GM21786 (cell line): ENCODE measurements around the gene SH3GL1.

Source experiments
- ATAC-seq: cut with Tn5 transposase; IDR thresholded peaks from one replicate; pipeline ENCODE4 v1.9.1; 2021; ENCODE audit not compliant: unreplicated experiment

SH3GL1 gene

DNA sequence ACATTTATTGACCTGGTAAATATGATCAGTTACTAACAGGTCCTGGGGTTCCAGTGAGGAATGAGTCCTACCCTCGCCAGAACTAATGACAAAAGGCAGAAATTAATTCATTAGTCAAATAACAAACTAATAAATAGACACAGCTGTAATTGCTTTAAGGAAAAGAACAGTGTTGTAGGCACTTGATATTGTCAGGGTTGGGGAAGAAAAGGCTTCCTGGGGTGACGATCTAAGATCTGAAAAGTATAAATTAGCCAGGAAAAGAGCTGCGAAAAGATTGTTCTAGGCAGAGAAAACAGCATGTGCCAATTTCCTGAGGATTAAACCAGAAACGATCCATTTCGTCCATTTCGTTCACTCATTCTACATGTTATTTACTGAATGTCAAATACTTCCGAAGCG lies 1.4 kb upstream of the SH3GL1 start:
- no peak for ATAC-seq

- ATAC-seq = peak; percentile 1
These were observed 574 bp downstream of the SH3GL1 start for GRCh38 chr19:4399812-4400134.

DNA sequence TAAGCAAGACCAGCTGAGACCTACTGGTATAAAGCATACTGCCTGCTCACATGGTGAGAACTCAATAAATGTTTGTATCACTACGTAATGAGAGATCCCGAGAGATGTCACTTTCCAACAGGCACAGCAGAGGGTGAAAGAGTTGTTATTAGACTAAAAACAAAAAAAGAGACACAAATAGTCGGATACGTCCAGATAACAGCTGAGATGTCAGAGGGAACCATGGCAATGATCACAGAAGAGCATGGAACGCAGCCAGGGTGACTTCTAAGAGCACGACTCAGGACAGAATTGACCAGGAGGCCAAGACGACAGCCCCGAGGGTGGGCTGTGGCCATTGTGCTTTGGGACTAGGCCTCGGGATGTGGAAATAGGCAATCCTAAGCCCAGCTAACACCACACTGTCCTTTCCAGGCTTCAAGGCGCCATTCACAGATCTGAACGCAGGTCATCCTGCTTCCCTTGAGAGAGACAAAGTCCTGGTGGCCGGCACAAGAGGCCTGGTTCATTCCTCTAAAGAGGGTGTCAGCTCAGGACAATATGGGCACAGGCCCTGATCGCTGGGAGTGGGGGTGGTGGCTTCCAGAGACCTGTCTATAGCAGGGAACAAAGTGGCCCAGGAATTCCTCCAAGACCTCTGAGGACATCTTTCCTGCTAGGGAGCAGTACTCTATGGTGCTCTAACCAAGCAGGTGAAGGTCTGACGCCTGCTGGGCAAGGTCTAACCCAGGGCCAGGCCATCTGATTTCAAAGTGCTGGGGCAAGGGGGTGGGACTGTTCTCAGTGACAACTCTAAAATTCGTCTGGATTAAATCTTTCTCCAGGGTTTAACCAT lies 3.2 kb downstream of the SH3GL1 start:
- no peak for ATAC-seq

DNA sequence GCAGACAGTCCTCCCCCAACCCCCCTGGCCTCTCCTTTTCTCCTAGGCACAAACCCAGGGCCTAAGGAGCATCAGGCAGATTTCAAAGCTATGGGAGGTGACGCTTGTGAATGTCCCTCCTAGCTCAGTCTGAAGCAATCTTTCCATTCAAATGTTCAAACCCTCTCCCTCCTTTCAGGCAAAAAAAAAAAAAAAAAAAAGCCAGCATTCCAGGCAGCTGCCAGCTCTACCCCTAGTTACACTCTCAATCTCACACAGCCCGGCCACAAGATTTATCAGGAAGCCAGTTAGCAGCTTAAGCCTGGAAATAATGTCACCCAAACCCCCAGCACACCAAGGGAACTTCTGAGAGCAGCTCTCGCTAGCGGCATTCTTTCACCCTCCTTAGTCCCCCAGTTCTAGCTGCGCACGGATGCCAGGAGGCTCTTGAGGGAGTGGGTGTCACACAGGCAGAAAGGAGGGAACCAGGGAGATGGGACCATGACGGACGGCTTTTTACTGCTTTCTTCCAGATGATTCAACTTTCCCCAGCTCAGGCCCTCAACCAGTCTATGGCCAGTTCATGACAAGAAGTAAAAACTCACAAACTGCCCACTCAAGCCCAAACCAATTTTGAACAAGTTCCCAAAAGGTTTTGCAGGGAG lies 6.3 kb downstream of the SH3GL1 start:
- no peak for ATAC-seq

GRCh38 chr19:4391701-4392483 lies 8.5 kb downstream of the SH3GL1 start:
- ATAC-seq = no peak

DNA sequence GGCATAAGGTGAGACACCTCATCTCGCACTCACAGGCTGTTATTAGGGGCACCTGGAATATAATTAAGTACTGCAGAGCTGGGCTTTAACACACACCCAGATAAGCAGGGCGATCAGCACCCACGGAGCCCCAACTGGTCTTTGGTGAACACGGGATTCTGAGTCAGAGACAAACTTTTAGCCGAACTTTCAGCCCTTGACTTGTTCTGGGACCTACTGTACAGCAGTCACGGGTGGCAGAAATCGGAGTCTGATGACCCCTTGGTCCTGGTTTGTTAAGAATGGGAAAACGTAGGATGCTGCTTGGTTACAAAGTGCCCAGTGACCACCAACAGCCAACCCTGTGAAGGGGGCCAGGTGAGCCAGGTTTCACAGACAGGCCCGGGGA lies 9.0 kb downstream of the SH3GL1 start:
- no peak for ATAC-seq

DNA sequence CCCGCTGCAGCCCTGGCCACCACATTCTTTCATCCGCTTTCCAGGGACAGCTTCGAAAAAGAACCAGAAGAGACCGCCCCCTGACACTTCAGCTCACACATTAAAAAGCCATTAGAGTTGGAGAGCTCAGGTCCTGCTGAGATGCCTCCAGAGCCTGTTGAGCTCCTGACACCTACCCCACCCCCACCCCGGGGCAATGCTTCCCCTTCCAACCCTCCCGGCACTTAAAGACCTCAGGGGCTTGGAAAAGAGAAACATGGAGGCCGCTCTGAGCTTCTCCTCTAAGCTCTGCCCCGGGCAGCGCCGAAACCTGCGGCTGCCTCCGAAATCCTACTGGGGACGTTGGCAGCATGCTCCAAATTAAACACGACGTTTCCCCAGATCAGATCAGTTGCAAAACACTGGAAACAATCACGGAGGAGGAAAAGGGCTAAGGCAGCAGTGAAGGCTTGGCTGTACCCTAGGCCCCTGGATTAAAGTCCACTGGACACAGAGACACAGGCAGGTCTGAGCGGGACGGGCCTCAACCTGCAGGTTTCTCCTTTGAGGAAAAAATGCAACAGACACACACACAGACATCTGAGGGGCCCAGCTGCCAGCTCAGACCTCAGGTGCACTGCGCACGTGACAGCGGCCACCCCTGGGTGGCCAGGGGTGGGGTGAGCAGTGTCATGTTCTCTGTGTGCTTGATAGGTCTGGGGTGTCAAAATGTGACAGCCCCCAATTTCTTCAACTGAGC lies 9.6 kb downstream of the SH3GL1 start:
- ATAC-seq = no peak

GRCh38 chr19:4390017-4390566 lies 10.3 kb downstream of the SH3GL1 start:
- ATAC-seq = no peak

DNA sequence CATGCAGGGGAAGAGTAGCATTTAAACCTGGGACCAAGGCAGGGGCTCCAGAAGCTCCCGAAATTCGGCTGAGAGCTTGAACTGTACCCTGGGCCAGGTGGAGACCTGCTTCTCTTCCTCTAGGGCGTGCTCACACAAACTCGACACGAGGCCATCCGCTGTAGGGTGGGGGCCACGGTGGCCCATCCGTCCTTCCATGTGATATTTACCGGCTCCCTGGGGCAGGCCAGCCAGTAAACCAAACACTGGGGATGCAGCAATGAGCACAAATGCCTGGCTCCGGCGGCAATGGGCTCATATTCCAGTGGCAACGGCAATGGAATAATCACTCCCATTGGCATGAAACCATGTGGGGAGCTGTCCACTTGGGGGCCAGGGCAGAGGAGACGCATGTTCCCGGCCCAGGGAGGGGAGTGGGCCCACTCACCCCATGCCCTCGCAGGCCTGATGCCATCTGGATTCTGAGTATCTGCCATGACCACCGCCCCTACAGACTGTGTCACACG lies 10.8 kb downstream of the SH3GL1 start:
- ATAC-seq = no peak

- no peak for ATAC-seq
These were observed 11.3 kb downstream of the SH3GL1 start for GRCh38 chr19:4389064-4389375.

DNA sequence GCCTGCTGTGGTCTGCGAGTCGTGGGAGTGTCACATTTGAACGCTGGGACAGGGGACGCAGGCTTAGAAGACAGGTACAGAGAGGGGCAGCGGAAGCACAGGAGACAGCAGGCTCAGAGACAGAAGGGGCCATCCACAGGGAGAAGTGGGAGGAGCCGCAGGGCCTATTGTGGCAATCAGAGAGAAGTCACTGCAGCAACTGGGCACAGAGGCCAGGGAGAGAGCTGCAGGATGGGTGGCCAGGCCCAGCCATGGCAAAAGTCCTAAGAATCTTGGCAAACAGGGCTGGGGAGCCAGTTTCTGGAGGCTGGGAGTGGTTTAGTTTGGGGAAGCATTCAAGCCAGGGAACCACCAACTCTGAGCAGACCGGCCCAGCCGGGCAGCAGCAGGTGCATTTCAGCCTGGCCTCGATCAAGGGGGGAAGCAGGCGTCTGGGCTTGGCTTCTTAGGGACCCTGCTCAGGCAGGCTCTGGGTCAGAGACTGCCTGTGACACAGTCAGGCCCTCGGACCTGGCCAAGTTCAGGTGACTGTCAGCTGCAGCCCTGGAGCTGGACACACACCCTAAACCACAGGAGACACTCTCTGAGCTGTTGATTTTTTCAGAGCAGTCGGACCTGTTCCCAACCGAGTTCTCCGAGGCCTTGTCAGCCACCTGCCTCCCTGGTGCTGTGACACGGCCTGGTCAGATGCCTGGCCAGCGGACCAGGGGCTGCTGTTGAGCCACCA lies 11.8 kb downstream of the SH3GL1 start:
- ATAC-seq = no peak

DNA sequence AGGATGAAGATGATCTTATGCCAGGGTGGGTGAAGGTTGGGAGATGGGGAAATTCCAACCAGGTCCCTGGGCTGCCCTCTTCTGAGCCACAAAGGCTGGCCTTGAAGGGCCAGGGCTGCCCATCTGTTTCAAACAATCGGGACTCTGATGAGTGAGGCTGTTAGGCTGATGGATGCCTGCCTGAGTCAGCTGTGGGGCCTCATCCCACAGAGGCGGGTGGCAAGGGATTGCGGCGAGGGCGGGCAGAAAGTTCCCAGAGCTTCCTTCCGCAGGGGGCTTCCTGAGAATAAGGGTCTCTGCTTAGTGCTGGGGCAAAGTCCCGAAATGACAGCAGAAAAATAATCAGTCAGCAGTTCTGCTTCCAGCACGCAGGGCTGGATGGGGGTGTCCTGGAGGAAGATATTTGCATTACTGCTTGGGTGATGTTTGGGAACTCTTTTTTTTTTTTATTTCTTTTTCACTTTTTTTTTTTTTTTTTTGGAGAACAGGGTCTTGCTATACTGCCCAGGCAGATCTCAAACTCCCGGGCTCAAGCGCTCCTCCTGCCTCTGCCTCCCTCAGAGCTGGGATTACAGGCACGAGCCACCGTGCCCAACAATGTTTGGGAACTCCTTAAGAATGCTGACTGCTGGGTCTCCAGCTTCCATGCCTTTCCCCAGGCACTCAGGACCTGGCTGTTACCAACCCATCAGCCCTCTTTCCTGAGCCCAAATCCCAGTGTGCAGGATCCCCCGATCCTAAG lies 14.1 kb downstream of the SH3GL1 start:
- ATAC-seq = no peak

DNA sequence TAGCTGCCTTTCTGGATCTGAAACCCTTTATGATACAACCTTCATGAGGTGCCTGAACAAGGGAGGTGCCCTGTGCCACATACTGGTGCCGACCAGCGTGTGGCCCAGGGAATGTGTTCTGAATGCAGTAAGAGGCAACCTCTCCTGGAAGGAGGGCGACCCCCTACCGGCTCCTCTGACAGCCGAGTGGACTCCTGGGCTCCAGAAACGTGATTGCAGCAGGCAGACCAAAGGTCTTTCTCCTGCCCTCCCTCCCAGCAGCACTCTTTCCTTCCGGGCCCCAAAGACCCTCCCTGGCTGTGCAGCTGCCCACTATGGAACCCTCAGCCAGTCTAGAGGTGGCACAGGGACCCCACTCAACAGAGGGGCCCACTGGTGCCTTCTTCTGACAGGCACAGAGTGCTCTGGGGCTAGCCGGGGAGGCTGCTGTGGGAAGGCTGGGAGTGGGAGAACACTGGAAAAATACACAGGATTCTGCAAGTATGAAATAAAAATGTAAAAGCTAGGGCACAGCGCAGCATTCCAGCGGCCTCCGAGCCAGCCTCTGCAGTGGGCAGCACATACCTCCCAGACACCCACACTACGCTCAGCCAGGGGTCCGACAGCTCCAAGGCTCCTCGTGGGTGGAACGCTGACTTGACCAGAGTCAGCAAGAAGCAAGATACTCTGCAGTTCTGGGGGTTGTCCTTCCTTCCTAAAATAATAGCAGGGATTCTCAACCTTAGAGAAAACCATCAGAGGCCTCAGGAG lies 14.9 kb downstream of the SH3GL1 start:
- ATAC-seq = no peak

- ATAC-seq = no peak
These were observed 20.1 kb downstream of the SH3GL1 start for GRCh38 chr19:4380254-4380727.

GRCh38 chr19:4379383-4380253 lies 20.7 kb downstream of the SH3GL1 start:
- ATAC-seq = no peak

GRCh38 chr19:4378886-4379285 lies 21.5 kb downstream of the SH3GL1 start:
- no peak for ATAC-seq

DNA sequence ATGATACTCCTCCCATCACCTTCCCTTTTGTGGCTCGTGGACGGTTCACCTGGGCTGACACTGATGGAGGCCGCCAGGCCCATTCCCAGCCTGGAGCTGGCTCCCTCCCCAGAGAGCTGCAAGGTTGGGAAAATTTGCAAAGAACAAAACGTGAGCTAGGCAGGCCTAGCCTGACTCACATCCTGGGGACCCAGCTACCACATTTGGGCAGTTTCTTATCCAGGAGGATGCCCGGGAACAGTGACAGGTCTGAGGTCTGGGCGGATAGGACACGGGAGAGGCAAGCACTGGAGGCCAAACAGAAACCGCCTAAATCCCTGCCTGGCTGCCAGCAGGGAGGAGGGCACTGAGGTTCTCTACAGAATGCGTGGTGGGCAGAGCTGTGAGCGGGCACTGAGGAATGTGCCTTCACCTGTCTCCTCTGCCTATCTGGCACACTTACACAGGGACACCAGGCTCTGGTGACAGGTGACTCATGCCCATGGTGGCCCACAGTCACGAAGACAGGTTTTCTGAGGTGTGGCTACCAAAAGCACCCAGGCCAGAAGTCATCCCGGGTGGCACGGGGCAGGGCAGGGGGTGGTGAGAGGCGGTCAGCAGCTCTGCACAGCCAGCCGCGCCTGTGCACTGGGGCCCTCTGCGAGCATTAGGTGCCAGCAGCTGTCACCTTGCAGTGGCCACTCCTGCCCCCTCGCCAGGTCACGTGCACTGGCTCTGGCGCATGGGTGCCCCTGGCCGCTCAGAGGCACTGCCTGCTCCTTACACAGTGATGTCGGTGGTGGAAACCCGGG lies 23.2 kb downstream of the SH3GL1 start:
- no peak for ATAC-seq
